ENCODE data around the gene ZC3H8. TPM values are rescaled to one million over a fixed set of nuclear protein-coding genes. Genes with fewer than 3 reads are reported as not detected.

ZC3H8 gene
- total and polyA plus RNA-seq, 3 donors from 2014 or later = 10.6 to 26.5 (median 21.7) TPM

DNA sequence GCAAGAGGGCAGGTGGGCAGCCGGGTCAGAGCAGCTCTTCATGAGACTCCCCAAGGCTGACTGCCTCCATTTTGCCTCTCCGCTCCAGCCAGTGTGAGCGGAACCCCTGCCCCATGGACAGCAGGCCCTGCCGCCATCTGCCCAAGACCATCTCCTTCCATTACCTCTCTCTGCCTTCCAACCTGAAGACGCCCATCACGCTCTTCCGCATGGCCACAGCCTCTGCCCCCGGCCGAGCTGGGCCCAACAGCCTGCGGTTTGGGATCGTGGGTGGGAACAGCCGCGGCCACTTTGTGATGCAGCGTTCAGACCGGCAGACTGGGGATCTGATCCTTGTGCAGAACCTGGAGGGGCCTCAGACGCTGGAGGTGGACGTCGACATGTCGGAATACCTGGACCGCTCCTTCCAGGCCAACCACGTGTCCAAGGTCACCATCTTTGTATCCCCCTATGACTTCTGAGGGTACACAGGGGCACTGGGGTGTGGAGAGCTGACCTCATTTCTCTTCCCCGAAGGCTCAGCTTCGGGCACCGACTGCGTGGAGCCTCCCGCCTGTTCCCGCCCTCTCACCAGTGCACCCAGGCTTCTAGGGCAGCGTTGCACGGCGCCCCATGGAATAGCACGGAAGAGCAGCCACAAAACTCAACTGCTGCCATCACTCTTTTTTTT, 67.7 kb downstream of the ZC3H8 start:
- no peak overlapping the region for H3K27ac ChIP-seq
- H3K36me3 ChIP-seq (ENCODE audit: low read depth, missing control alignments) = no peaks in the 10 kb centered on the region
- no peak for DNase-seq
- H3K4me3 ChIP-seq = no peak overlapping the region
- no peak for TF ChIP-seq POLR2A (IDR thresholded peaks at IDR 0.05)
- TF ChIP-seq, protein P1, sequence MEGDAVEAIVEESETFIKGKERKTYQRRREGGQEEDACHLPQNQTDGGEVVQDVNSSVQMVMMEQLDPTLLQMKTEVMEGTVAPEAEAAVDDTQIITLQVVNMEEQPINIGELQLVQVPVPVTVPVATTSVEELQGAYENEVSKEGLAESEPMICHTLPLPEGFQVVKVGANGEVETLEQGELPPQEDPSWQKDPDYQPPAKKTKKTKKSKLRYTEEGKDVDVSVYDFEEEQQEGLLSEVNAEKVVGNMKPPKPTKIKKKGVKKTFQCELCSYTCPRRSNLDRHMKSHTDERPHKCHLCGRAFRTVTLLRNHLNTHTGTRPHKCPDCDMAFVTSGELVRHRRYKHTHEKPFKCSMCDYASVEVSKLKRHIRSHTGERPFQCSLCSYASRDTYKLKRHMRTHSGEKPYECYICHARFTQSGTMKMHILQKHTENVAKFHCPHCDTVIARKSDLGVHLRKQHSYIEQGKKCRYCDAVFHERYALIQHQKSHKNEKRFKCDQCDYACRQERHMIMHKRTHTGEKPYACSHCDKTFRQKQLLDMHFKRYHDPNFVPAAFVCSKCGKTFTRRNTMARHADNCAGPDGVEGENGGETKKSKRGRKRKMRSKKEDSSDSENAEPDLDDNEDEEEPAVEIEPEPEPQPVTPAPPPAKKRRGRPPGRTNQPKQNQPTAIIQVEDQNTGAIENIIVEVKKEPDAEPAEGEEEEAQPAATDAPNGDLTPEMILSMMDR (IDR thresholded peaks at IDR 0.05) = no peak
- WGBS, 2 donors = 90 to 98% methylated on average over 24 to 31 of the region's 31 CpGs
- H3K4me1 ChIP-seq = no peaks in the 10 kb centered on the region
- H3K9me3 ChIP-seq = no peaks in the 10 kb centered on the region
- no peaks in the 10 kb centered on the region for H3K27me3 ChIP-seq
- intact Hi-C loops (cut with DNase I; ENCODE audit: low total_unique reads) = no loop called here

DNA sequence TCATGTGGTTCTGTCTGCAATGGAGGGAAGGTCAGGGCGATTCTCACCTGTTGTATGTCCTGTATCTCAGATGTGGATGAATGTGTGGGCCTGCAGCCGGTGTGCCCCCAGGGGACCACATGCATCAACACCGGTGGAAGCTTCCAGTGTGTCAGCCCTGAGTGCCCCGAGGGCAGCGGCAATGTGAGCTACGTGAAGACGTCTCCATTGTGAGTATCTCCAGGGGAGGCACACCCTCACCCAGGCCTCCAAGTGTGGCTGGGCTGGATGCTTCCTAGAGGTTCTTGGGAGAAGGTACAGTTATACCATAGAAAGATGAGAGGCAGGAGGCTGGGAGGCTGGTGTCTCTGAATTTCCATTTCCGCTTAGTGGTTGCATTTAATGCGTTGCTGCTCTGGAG, 69.7 kb downstream of the ZC3H8 start:
- H3K4me3 ChIP-seq = no peak overlapping the region
- H3K4me1 ChIP-seq = no peaks in the 10 kb centered on the region
- H3K27ac ChIP-seq = no peak overlapping the region
- intact Hi-C loops (cut with DNase I; ENCODE audit: low total_unique reads) = no loop called here
- H3K36me3 ChIP-seq (ENCODE audit: low read depth, missing control alignments) = no peaks in the 10 kb centered on the region
- TF ChIP-seq, protein P1 (IDR thresholded peaks at IDR 0.05) = no peak
- TF ChIP-seq POLR2A (IDR thresholded peaks at IDR 0.05) = no peak
- H3K9me3 ChIP-seq = no peaks in the 10 kb centered on the region
- no peak for DNase-seq
- 71 to 86% methylated on average over 5 to 9 of the region's 9 CpGs for WGBS, 2 donors
- no peaks in the 10 kb centered on the region for H3K27me3 ChIP-seq

DNA sequence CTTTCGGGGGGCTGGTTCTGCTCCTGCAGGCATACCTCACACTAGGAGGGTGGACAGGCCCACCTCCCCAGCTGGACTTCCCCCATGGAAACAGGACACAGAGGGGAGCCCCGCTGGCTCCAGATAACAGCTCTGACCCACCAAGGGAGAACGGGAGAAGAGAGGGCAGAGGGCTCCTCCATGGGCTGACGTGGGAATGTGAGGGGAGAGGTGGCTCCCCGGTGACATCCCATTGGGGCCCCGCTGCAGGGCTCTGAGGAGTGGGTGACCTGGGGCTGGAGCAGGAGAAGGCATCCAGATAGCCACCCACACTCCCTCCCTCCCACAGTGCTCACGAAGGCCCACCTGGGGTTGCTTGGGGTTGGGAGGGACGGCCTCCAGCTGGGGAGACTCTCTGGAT, 70.7 kb downstream of the ZC3H8 start:
- Histone ChIP-seq H3K4me1 (no peaks in the 10 kb centered on the region), H3K27me3 (no peaks in the 10 kb centered on the region), H3K27ac (no peak overlapping the region), H3K9me3 (no peaks in the 10 kb centered on the region), H3K36me3 (ENCODE audit: low read depth, missing control alignments) (no peaks in the 10 kb centered on the region), H3K4me3 (no peak overlapping the region)
- WGBS, 2 donors = 88 to 92% methylated on average over 6 to 8 of the region's 8 CpGs
- intact Hi-C loops (cut with DNase I; ENCODE audit: low total_unique reads) = no loop called here
- DNase-seq = no peak
- no peak for TF ChIP-seq POLR2A (IDR thresholded peaks at IDR 0.05)
- TF ChIP-seq, protein P1 (IDR thresholded peaks at IDR 0.05) = no peak

DNA sequence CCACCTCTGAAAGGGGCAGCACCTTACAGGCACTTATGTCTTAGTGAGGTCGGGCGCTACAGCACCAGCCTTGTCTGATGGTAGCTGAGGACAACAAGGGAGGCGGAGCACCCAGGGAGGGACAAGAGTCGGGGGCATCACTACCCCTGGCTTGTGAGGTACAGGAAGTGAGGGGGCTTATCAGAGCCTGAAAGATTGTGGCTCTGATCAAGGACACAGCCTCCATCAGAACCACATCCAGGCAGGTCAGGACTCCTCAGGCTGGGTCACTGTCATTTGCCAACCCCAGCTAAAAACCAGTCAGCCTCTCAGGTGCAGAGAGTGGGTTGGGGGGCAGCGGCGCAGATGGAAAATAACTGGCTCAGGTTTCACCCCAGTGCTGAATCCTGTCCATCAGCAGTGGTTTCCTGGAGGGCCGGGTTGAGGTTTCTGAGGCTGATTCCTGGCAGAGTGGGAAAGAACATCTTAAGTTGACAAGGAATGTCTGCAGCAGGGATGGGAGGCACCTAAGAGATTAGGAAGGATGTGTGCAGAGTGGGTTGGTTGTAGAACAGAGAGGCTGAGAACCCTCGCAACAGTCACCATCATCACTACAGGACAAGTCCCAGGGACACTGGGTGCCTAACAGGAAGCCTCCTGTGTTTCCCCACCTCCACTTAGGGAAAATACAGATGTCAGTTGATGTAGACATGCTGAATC, 71.4 kb downstream of the ZC3H8 start:
- Histone ChIP-seq H3K27ac (no peak overlapping the region), H3K4me1 (no peaks in the 10 kb centered on the region), H3K27me3 (no peaks in the 10 kb centered on the region), H3K36me3 (ENCODE audit: low read depth, missing control alignments) (no peaks in the 10 kb centered on the region), H3K4me3 (no peak overlapping the region), H3K9me3 (no peaks in the 10 kb centered on the region)
- intact Hi-C loops (cut with DNase I; ENCODE audit: low total_unique reads) = no loop called here
- 87 to 93% methylated on average over 8 of the region's 8 CpGs for WGBS, 2 donors
- DNase-seq = no peak
- no peak for TF ChIP-seq POLR2A (IDR thresholded peaks at IDR 0.05)
- TF ChIP-seq, protein P1 (IDR thresholded peaks at IDR 0.05) = no peak

Data from testis (tissue), 3 donors.